ENCODE data around the gene GABRR1.

GRCh38 chr6:89215391-89215790 is 1.8 kb downstream of the GABRR1 start:
- TF ChIP-seq ELF4 (IDR thresholded peaks at IDR 0.05): no peak
- TF ChIP-seq SP1 (IDR thresholded peaks at IDR 0.05): no peak
- no peak for TF ChIP-seq ZNF384 (IDR thresholded peaks at IDR 0.05)
- TF ChIP-seq FOXM1 (IDR thresholded peaks at IDR 0.05; ENCODE audit: borderline replicate concordance): no peak
- TF ChIP-seq ARNT (IDR thresholded peaks at IDR 0.05): no peak
- TF ChIP-seq BHLHE40 (IDR thresholded peaks at IDR 0.05; ENCODE audit: borderline replicate concordance): no peak
- TF ChIP-seq NFRKB (IDR thresholded peaks at IDR 0.05): no peak
- TF ChIP-seq SUZ12 (IDR thresholded peaks at IDR 0.05): no peak
- TF ChIP-seq TARDBP (IDR thresholded peaks at IDR 0.05): no peak
- no peak for TF ChIP-seq FOXA1 (IDR thresholded peaks at IDR 0.05)
- no peak for TF ChIP-seq LEF1 (IDR thresholded peaks at IDR 0.05; ENCODE audit: borderline replicate concordance)
- TF ChIP-seq FOXK2 (IDR thresholded peaks at IDR 0.05): no peak
- TF ChIP-seq PKNOX1 (IDR thresholded peaks at IDR 0.05): no peak
